Mesothelial cell of epicardium (in vitro differentiated cells): Measurements from ENCODE around the gene REELD1. TPM values are rescaled to one million over a fixed set of nuclear protein-coding genes. Genes with fewer than 3 reads are reported as not detected.

Source experiments
- DNase-seq, 2 experiments: peaks; one replicate each; pipeline ENCODE4 v3.0.0; 2021; ENCODE audit warnings: low spot score in 2 of 2; ENCODE audit not compliant: unreplicated experiment in 2 of 2
- H3K27ac Mint-ChIP-seq: 2 replicates; pipeline ENCODE4 v1.8.0; 2021; ENCODE audit warnings: mixed read lengths
- H3K27me3 Mint-ChIP-seq: 2 replicates; pipeline ENCODE4 v1.8.0; 2021; ENCODE audit warnings: low read depth, mixed read lengths
- H3K36me3 Mint-ChIP-seq: 2 replicates; pipeline ENCODE4 v1.8.0; 2021; ENCODE audit warnings: mixed read lengths
- H3K4me1 Mint-ChIP-seq: 2 replicates; pipeline ENCODE4 v1.8.0; 2021; ENCODE audit warnings: mixed read lengths
- H3K4me3 Mint-ChIP-seq: 2 replicates; pipeline ENCODE4 v1.8.0; 2021; ENCODE audit warnings: mild to moderate bottlenecking, moderate library complexity, mixed read lengths
- H3K9me3 Mint-ChIP-seq: 2 replicates; pipeline ENCODE4 v1.8.0; 2021; ENCODE audit warnings: mixed read lengths
- CTCF ChIP-seq: fragments of 200-600 bp; sonication (generic); IDR thresholded peaks from one replicate; pipeline ENCODE4 v1.5.0; 2021; ENCODE audit warnings: antibody characterized with exemption; ENCODE audit not compliant: unreplicated experiment
- total RNA-seq: library from RNA; stranded (reverse); gene quantifications from 3 replicates; pipeline ENCODE4 v1.2.1, GENCODE V29; 2021

Gene REELD1
- total RNA-seq, 1 donor from 2014 or later = 0.13 TPM

GRCh38 chr4:146186596-146186995, 27.7 kb upstream of the REELD1 start:
- DNase-seq = no peak
- H3K27ac Mint-ChIP-seq = no peak overlapping the region
- no peak for TF ChIP-seq CTCF
- no peaks in the 10 kb centered on the region for H3K27me3 Mint-ChIP-seq
- H3K9me3 Mint-ChIP-seq = no peaks in the 10 kb centered on the region
- peaks cover 41% of the 10 kb centered on the region for H3K36me3 Mint-ChIP-seq
- H3K4me3 Mint-ChIP-seq = no peak overlapping the region
- H3K4me1 Mint-ChIP-seq = peaks cover 10% of the 10 kb centered on the region

- no peak overlapping the region for H3K4me3 Mint-ChIP-seq
- H3K27me3 Mint-ChIP-seq = no peaks in the 10 kb centered on the region
- H3K27ac Mint-ChIP-seq = no peak overlapping the region
- peaks cover 42% of the 10 kb centered on the region for H3K36me3 Mint-ChIP-seq
- H3K9me3 Mint-ChIP-seq = no peaks in the 10 kb centered on the region
- peaks cover 12% of the 10 kb centered on the region for H3K4me1 Mint-ChIP-seq
- DNase-seq = no peak
- no peak for TF ChIP-seq CTCF
These were observed 23.9 kb upstream of the REELD1 start for GRCh38 chr4:146190456-146190855.

GRCh38 chr4:146191766-146192458, 22.4 kb upstream of the REELD1 start:
- peaks cover 12% of the 10 kb centered on the region for H3K4me1 Mint-ChIP-seq

GRCh38 chr4:146193628-146194027, 20.7 kb upstream of the REELD1 start:
- no peak for TF ChIP-seq CTCF
- Mint-ChIP-seq H3K27me3 (no peaks in the 10 kb centered on the region), H3K9me3 (peaks cover under 1% of the 10 kb centered on the region), H3K4me1 (peaks cover 12% of the 10 kb centered on the region), H3K4me3 (no peak overlapping the region), H3K36me3 (peaks cover 27% of the 10 kb centered on the region), H3K27ac (no peak overlapping the region)
- no peak for DNase-seq

More at GRCh38 chr4:146191766-146192458, 22.4 kb upstream of the REELD1 start:
- Mint-ChIP-seq H3K27ac (no peak overlapping the region), H3K4me3 (no peak overlapping the region), H3K9me3 (no peaks in the 10 kb centered on the region), H3K36me3 (peaks cover 37% of the 10 kb centered on the region), H3K27me3 (no peaks in the 10 kb centered on the region)
- no peak for TF ChIP-seq CTCF
- DNase-seq = no peak

- TF ChIP-seq CTCF = no peak
- H3K27me3 Mint-ChIP-seq = no peaks in the 10 kb centered on the region
- peaks cover 24% of the 10 kb centered on the region for H3K36me3 Mint-ChIP-seq
- H3K27ac Mint-ChIP-seq = no peak overlapping the region
- peaks cover 12% of the 10 kb centered on the region for H3K4me1 Mint-ChIP-seq
- peaks cover 7% of the 10 kb centered on the region for H3K9me3 Mint-ChIP-seq
- no peak for DNase-seq
- no peak overlapping the region for H3K4me3 Mint-ChIP-seq
These were observed 20.1 kb upstream of the REELD1 start for GRCh38 chr4:146194212-146194611.
